Breast epithelium (tissue), 4 donors: ENCODE measurements around the gene LRRC59. TPM values are rescaled to one million over a fixed set of nuclear protein-coding genes. Genes with fewer than 3 reads are reported as not detected.
"Not testable (repeated sequence)": the region's sequence is repeated elsewhere in the genome, so short reads cannot be mapped to it uniquely, and the experiment has no call there.

Experiments used
- DNase-seq, 2 donors: peaks; one replicate each; pipeline ENCODE4 v3.0.0-alpha.2; 2019; ENCODE audit warnings: low spot score in 2 of 2
- H3K27ac ChIP-seq, 2 donors: fragments of 200-600 bp; sonication (generic) in 1 of 2; one replicate each; pipeline ENCODE4 v1.5.1; 2016 to 2019; ENCODE audit warnings: mild to moderate bottlenecking in 1 of 2
- H3K27me3 ChIP-seq, 2 donors: fragments of 200-600 bp; sonication (generic) in 1 of 2; one replicate each; pipeline versions ENCODE4 v1.5.1 to v1.6.0; 2017 to 2019; ENCODE audit warnings: control low read depth in 1 of 2, mild to moderate bottlenecking in 1 of 2
- H3K36me3 ChIP-seq: fragments of 200-600 bp; one replicate; pipeline ENCODE4 v1.5.1; 2019
- H3K4me1 ChIP-seq, 2 donors: fragments of 200-600 bp; sonication (generic); one replicate each; pipeline ENCODE4 v1.5.1; 2016 to 2019; ENCODE audit warnings: control low read depth in 1 of 2
- H3K4me3 ChIP-seq, 3 donors: fragments of 200-600 bp; sonication (generic); 1 replicate in 2 of 3; 2 replicates in 1 of 3; pipeline ENCODE4 v1.5.1; 2016 to 2019; ENCODE audit warnings: mild to moderate bottlenecking in 3 of 3, moderate library complexity in 2 of 3
- H3K9me3 ChIP-seq, 2 donors: fragments of 200-600 bp; sonication (generic) in 1 of 2; one replicate each; pipeline ENCODE4 v1.5.1; 2016 to 2019; ENCODE audit warnings: control low read depth in 1 of 2
- POLR2A ChIP-seq: fragments of 450-650 bp; IDR thresholded peaks from one replicate; pipeline ENCODE4 v1.6.1; 2016; ENCODE audit warnings: antibody characterized with exemption, mild to moderate bottlenecking, moderate library complexity
- POLR2AphosphoS5 ChIP-seq, 3 donors: sonication (generic); formaldehyde crosslinking; IDR thresholded peaks; one replicate each; pipeline ENCODE4 v1.6.1; 2017; ENCODE audit warnings: antibody characterized with exemption in 3 of 3
- intact Hi-C: fragments of 100-400 bp; cut with DNase I; formaldehyde crosslinking; loops from one replicate; pipeline ENCODE4 v1.15.1; 2023; ENCODE audit warnings: low total_unique reads
- total RNA-seq, 3 donors: library from RNA; depleted of rRNA; stranded (reverse); fragments of >200 nt; gene quantifications; one replicate each; pipeline ENCODE4 v1.1.0, GENCODE V29; 2016
- TF ChIP-seq, protein P1 (sequence below), 3 donors: fragments of 450-650 bp; IDR thresholded peaks; one replicate each; pipeline ENCODE4 v1.5.1; 2016 to 2017; ENCODE audit warnings: antibody characterized with exemption in 3 of 3, mild to moderate bottlenecking in 3 of 3, moderate library complexity in 3 of 3

LRRC59 gene
- total RNA-seq, 3 donors from 2014 or later: 42.1 to 72.8 (median 54.0) TPM

DNA sequence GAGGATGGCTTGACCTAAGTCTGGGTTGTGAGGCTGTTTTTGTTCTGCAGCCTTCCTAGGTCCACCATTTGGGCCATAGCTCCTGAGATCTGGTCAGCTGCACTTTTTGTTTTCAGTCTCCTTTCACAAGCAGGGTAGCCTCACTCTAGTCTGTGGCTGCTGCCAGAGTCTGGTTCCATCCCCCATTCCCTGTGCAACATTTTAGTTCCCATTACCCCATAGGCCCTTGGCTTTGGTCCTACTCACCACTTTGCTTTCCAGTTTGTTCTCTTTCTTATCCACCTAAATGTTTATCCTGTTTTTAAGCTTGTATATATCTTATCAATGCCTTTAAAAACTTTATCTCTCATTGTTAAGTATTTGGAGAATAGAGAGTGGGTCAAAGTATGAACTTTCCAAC is 57.9 kb downstream of the LRRC59 start:
- H3K27ac ChIP-seq: no peak overlapping the region
- H3K9me3 ChIP-seq: peaks cover 0 to 4% of the 10 kb centered on the region in 2 donors
- H3K36me3 ChIP-seq: no peaks in the 10 kb centered on the region
- no peak overlapping the region for H3K4me3 ChIP-seq
- no peaks in the 10 kb centered on the region for H3K4me1 ChIP-seq
- no peaks in the 10 kb centered on the region for H3K27me3 ChIP-seq
- no peak for DNase-seq
- intact Hi-C loops: no loop called here
- TF ChIP-seq, protein P1, sequence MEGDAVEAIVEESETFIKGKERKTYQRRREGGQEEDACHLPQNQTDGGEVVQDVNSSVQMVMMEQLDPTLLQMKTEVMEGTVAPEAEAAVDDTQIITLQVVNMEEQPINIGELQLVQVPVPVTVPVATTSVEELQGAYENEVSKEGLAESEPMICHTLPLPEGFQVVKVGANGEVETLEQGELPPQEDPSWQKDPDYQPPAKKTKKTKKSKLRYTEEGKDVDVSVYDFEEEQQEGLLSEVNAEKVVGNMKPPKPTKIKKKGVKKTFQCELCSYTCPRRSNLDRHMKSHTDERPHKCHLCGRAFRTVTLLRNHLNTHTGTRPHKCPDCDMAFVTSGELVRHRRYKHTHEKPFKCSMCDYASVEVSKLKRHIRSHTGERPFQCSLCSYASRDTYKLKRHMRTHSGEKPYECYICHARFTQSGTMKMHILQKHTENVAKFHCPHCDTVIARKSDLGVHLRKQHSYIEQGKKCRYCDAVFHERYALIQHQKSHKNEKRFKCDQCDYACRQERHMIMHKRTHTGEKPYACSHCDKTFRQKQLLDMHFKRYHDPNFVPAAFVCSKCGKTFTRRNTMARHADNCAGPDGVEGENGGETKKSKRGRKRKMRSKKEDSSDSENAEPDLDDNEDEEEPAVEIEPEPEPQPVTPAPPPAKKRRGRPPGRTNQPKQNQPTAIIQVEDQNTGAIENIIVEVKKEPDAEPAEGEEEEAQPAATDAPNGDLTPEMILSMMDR (IDR thresholded peaks at IDR 0.05): no peak
- TF ChIP-seq POLR2A: no peak
- TF ChIP-seq POLR2AphosphoS5 (IDR thresholded peaks at IDR 0.05): no peak

DNA sequence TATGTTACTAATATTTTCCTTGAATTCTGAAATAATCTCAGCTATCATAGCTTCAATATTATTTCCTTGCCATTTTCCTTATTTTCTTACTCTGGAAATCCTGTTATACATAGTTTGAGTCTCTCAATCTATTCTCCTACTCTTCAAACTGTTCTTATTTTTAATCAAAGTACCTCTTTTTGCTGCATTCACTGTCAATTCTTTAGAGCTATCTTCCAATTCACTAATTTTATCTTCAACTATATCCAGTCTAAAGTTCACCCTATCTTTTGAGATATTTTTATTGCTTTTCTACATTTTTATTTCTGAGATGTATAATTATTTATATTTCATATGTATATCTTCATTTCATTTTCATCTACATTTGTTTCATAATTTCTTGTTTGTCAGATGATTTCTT is 58.7 kb downstream of the LRRC59 start:
- Histone ChIP-seq H3K4me3 (no peak overlapping the region), H3K9me3 (peaks cover 0 to 4% of the 10 kb centered on the region in 2 donors), H3K4me1 (no peaks in the 10 kb centered on the region), H3K27ac (no peak overlapping the region), H3K27me3 (no peaks in the 10 kb centered on the region), H3K36me3 (no peaks in the 10 kb centered on the region)
- no peak for TF ChIP-seq POLR2A
- TF ChIP-seq, protein P1 (IDR thresholded peaks at IDR 0.05): no peak
- TF ChIP-seq POLR2AphosphoS5 (IDR thresholded peaks at IDR 0.05): no peak
- intact Hi-C loops: no loop called here
- no peak for DNase-seq

DNA sequence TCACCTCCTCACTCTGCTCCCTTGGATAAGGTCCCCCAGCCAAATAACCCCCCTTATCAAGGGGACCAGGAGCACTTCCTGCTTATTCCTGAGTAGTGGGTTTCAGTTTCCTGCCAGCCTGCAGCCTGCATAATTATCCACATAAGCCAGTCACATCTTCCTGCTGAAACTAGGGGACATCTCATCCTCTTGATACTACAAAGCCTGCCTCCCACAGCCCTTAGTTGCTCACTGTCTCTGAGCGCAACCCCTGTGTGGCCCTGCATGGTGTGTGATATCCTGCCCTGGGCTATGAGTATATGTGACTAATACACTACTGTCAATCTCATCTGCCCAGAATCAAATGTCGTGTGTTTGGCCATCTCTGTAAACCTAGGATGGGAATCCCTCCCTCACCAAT is 59.4 kb downstream of the LRRC59 start:
- Histone ChIP-seq H3K9me3 (peaks cover 0 to 4% of the 10 kb centered on the region in 2 donors), H3K4me1 (no peaks in the 10 kb centered on the region), H3K27ac (no peak overlapping the region), H3K4me3 (no peak overlapping the region), H3K27me3 (no peaks in the 10 kb centered on the region), H3K36me3 (no peaks in the 10 kb centered on the region)
- intact Hi-C loops: no loop called here
- no peak for DNase-seq
- no peak for TF ChIP-seq POLR2A
- TF ChIP-seq, protein P1 (IDR thresholded peaks at IDR 0.05): no peak

DNA sequence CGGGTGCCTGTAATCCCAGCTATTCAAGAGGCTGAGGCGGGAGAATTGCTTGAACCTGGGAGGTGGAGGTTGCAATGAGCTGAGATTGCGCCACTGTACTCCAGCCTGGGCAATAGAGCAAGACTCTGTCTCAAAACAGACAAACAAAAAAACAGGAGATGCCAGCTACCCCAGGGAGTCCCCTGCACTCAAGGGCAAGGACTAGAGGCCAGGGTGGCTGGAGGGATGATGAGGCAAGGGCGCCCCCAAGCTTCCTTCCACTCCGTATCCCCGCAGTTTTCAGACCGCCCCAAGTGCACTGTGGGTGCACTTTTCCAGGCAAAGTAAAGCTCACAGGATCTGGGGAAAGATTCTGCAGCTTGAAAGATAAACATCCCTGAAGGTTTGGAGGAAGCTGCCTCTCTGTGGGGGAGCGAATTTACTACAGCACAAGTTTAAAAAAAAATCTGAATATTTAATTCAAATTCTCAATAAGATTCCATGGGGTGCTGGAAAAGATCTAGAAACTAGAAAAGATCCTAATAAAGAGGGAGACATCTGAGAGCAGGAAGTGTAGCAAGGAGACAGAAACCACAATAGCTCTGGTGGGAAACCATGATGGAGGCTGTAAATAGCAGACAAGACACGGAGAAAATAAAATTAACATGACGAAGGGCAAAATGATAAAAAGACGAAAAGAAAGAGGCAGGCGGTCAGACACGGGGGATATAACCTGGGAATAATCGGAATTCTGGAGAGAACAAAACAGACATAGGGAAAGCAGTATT is 63.8 kb downstream of the LRRC59 start:
- H3K36me3 ChIP-seq, H3K27me3 ChIP-seq, DNase-seq, H3K4me1 ChIP-seq, H3K9me3 ChIP-seq, intact Hi-C loops, H3K4me3 ChIP-seq, H3K27ac ChIP-seq: not testable (repeated sequence)

DNA sequence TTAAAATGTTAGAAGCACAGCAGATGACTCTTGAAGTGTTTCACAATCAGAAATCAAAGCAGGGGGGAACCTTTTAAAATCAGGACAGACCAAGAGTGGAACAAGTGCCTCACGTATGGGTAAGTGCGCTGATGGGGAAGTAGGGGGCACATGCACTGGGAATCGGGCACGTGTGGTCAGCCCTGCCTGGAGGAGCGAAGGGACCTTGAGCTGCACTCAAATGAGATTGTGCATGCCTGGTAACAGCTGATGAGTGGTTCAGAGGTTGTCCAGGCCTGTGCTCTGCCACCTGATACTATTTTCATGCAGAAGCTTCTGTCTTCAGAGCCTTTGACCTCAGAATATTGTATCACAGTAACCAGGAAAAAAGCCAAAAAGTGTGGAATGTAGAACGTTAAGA is 65.1 kb downstream of the LRRC59 start:
- TF ChIP-seq, protein P1 (IDR thresholded peaks at IDR 0.05): no peak
- TF ChIP-seq POLR2AphosphoS5 (IDR thresholded peaks at IDR 0.05) (no peak), POLR2A (no peak)
- Histone ChIP-seq H3K36me3 (no peaks in the 10 kb centered on the region), H3K4me3 (no peak overlapping the region), H3K27me3 (no peaks in the 10 kb centered on the region), H3K27ac (no peak overlapping the region), H3K4me1 (no peaks in the 10 kb centered on the region), H3K9me3 (no peaks in the 10 kb centered on the region)
- no peak for DNase-seq
- intact Hi-C loops: no loop called here

Other genes starting within 250 kb of the LRRC59 start
- gene PPP1R9B, start 246.8 kb downstream of the LRRC59 start, total RNA-seq: 10 to 100 TPM; 21.8 to 24.9 (median 22.7) TPM
- 1 to 10 TPM in 1 of 3 donors, under 1 TPM in 2; 0.33 to 2.6 (median 0.73) TPM for gene SGCA, start 231.5 kb downstream of the LRRC59 start, total RNA-seq
- gene COL1A1, start 195.9 kb downstream of the LRRC59 start, total RNA-seq: 10 to 100 TPM; 23.4 to 67.2 (median 44.5) TPM
- under 1 TPM in 1 of 3 donors, not detected in 2; 0.33 TPM for gene TMEM92, start 123.1 kb downstream of the LRRC59 start, total RNA-seq
- gene XYLT2, start 51.4 kb downstream of the LRRC59 start, total RNA-seq: 10 to 100 TPM; 13.6 to 27.5 (median 24.4) TPM
- gene MRPL27, start 24.3 kb downstream of the LRRC59 start, total RNA-seq: 10 to 100 TPM; 46.0 to 64.9 (median 49.1) TPM
- 1 to 10 TPM in 1 of 3 donors, under 1 TPM in 2; 0.29 to 2.0 (median 0.64) TPM for gene EME1, start 24.3 kb downstream of the LRRC59 start, total RNA-seq
- gene ACSF2, start 28.7 kb upstream of the LRRC59 start, total RNA-seq: 10 to 100 TPM; 19.4 to 95.4 (median 86.3) TPM
- 1 to 10 TPM in 2 of 3 donors, not detected in 1; 2.3 to 5.6 TPM for gene CHAD, start 71.4 kb upstream of the LRRC59 start, total RNA-seq
- gene RSAD1, start 81.3 kb upstream of the LRRC59 start, total RNA-seq: 10 to 100 TPM; 33.6 to 39.0 (median 35.1) TPM
- gene MYCBPAP, start 110.9 kb upstream of the LRRC59 start, total RNA-seq: 1 to 10 TPM in 2 of 3 donors, under 1 TPM in 1; 0.66 to 1.9 (median 1.3) TPM
- gene EPN3, start 135.2 kb upstream of the LRRC59 start, total RNA-seq: 10 to 100 TPM in 1 of 3 donors, 1 to 10 TPM in 1, not detected in 1; 8.2 to 32.8 TPM
- gene SPATA20, start 149.7 kb upstream of the LRRC59 start, total RNA-seq: 10 to 100 TPM; 52.4 to 62.3 (median 58.4) TPM
- gene CACNA1G, start 163.2 kb upstream of the LRRC59 start, total RNA-seq: 1 to 10 TPM in 2 of 3 donors, under 1 TPM in 1; 0.32 to 2.6 (median 2.3) TPM
- gene ABCC3, start 237.4 kb upstream of the LRRC59 start, total RNA-seq: 100 to 1,000 TPM in 1 of 3 donors, 10 to 100 TPM in 1, 1 to 10 TPM in 1; 6.1 to 122 (median 81.0) TPM